IPS-18c (cell line): ENCODE measurements around the gene MRPS34.
A peak's percentile ranks its signal among the peaks of the same experiment; 100 is the strongest.

Experiments
- H3K4me3 ChIP-seq: 2 replicates; pipeline ENCODE4 v1.7.0; 2013; ENCODE audit warnings: low read depth, mild to moderate bottlenecking, low read length, moderate library complexity; ENCODE audit not compliant: insufficient read depth
- H3K9me3 ChIP-seq: one replicate; pipeline ENCODE4 v1.6.1; 2013; ENCODE audit warnings: mild to moderate bottlenecking, low read length, moderate library complexity; ENCODE audit not compliant: control insufficient read depth, insufficient read depth

Gene MRPS34

DNA sequence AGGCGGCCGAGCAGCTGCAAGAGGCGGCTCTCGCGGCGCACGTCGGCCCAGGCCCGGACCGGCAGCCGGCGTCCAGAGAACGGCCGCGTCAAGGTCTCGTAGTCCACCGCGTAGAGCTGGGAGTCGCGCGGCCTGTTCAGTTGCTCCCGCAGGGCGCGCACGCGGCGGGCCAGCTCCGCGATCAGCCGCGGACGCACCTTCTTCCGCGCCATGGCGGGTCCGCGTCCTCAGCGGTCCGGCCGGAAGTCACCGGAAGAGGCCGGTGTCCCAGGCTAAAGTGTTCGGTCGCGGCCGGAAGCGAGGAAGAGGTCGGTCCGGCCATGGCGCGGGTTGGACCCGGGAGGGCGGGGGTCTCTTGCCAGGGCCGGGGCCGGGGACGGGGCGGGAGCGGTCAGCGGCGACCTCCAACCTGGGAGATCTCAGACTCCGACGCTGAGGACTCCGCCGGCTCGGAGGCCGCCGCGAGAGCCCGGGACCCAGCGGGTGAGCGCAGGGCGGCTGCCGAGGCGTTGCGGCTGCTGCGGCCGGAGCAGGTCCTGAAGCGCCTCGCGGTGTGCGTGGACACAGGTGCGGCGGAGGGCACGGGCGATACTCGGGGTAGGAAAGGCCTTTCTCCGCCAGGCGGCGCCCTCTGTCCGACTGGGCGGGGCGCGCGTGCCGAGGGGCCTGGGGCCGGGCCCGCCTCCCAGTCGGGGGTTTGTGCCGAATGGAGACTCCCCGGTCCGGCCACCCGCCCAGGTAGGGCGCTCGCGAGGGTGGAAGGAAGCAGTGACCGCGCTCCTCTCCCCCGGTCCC is at the start of gene MRPS34:
TSS of gene MRPS34 (minus strand) at position 227 of the 795 bp plus-strand sequence. CDS start at position 212, 15 bp downstream.
- Histone ChIP-seq H3K4me3 (peak within 1 kb of the TSS; percentile 98), H3K9me3 (no peaks in the 10 kb centered on the region)

DNA sequence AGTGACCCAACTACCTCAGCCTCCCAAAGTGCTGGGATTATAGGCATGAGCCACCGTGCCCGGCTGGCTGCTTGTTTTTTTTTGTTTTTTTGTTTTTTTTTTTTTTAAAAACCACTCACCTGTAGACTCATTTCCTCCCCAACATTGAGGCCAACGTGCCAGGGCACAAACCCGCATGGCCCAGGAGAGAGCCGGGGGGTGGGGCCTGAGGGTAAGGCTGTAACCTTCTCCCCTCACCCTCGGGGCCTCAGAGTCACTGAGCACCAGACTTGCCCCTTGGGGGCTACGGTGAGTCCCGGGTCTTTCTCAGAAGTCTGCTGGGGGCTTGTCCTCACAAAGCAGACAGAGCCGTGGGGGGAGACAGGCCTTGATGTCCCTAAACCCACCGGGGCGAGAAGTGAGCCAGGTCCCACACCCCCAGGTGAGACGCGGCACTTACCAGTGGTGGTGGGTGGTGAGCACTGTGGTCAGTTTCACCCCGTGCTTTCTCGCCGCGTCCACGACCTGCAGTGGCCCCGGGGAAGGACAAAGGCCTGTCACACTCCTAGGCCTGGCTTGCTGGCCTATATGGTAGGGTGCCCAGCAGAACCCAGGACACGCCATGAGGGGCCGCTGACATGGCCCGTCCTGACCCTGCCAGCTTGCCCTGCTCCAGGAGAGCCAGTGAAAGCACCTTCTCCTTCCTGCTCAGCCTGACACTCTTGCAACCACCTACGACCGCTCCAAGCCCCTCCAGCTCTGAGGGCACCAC is 49.1 kb upstream of the MRPS34 start:
- Histone ChIP-seq H3K9me3 (peaks cover 2% of the 10 kb centered on the region), H3K4me3 (no peak overlapping the region)

DNA sequence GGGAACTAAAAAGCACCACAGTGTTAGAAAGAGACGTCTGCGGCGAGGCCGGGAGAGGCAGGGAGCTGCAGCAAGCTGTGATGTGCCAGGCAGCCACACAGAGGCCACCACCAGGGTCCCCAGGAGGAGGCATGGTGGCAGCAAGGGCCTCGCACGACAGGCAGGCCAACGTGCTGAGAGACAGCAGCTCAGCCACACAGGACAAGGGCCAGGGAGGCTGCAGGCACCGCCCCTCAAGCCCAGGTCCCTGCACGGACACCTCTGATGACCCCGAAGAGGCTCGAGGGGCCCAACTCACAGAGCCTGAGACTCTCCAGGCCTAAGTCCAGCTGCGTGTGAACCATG is 48.0 kb upstream of the MRPS34 start:
- Histone ChIP-seq H3K4me3 (no peak overlapping the region), H3K9me3 (no peaks in the 10 kb centered on the region)

DNA sequence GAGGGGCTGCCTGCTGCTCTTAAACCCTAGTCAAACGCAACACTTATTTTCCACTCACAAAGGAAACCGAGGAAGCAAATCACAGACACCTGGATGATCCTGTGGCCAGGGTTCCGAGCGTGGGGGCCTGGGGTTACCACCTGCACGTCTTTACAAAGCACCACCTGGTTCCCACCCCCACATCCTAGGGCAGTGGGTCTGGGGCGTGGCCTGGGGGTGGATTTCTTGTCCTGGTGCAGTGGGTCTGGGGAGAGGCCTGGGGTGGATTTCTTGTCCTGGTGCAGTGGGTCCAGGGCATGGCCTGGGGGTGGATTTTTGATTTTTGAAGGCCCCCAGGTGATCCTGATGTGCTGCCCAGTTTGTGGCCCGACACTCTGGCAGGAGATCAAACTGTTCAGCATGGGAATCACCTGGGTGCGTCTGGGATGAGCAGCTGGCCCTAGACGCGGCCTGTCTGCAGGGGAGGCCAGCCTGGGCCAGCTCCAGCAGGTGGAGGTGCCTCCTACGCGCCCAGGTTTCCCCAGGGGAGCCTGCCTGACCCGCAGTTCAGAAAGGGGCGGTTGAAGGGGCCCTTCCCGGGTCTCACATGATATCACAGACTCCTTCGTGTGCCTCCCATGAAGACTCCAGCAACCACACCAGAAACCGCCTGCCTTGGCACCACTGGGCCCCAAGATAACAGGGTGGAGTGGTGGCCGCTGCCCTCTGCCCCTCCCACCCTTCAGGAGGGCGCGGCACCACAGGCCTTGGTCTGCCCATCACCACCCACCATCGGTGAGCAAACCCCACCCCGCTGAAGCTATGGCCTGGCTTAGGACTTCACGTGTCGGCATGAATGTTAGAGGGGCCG is 47.4 kb upstream of the MRPS34 start:
- no peaks in the 10 kb centered on the region for H3K9me3 ChIP-seq
- no peak overlapping the region for H3K4me3 ChIP-seq

DNA sequence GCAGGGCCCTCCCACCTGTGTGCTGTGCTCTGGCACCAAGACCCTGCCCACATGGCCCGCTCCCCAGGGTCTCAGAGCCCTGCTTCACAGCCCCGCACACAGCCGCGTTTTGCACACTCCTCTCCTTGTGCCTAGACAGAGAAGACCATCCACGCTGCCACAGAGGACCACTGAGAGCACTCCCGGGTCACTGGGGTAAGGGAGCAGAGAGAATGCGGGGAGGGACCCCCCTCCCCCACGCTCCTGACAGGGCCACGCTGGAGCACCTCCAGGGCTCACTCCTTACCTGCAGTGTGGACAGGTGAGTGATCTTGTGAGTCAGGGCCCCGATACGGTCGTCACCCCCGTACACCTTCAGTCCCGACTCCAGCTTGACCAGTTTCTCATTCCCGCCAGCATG is 46.7 kb upstream of the MRPS34 start:
- H3K4me3 ChIP-seq: no peak overlapping the region

DNA sequence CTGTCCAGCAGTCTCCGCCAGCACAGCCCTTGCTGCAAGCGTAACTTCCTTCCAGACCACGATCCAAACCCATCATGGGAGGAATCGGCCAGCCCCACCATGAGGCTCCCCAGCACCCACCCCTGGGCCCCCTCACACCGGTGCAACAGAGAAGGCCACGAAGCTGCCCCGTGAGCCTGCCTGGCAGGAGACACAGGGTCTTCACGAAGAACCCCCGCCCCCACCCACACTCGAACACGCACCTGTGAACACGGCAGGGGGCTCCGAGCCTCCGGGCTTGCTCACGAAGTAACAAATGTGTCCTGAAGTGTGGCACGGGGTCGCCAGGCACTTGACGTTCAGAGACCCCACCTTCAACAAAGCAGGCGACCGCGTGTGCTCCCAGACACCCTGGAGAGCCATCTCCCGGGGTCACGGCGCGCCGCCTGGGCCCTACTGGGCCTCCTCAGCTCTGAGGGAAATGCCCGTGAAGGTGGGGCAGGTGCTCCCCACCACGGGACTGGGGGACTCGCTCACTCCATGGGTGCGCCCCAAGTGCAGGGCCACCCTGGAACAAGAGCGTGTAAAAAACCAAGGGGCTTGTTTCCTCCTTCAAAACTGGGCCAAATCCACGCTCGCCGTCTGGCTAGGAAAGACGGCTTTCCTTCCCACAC is 46.1 kb upstream of the MRPS34 start:
- H3K4me3 ChIP-seq: no peak overlapping the region
- H3K9me3 ChIP-seq: no peaks in the 10 kb centered on the region

More for the DNA sequence above, 46.7 kb upstream of the MRPS34 start:
- no peaks in the 10 kb centered on the region for H3K9me3 ChIP-seq

DNA sequence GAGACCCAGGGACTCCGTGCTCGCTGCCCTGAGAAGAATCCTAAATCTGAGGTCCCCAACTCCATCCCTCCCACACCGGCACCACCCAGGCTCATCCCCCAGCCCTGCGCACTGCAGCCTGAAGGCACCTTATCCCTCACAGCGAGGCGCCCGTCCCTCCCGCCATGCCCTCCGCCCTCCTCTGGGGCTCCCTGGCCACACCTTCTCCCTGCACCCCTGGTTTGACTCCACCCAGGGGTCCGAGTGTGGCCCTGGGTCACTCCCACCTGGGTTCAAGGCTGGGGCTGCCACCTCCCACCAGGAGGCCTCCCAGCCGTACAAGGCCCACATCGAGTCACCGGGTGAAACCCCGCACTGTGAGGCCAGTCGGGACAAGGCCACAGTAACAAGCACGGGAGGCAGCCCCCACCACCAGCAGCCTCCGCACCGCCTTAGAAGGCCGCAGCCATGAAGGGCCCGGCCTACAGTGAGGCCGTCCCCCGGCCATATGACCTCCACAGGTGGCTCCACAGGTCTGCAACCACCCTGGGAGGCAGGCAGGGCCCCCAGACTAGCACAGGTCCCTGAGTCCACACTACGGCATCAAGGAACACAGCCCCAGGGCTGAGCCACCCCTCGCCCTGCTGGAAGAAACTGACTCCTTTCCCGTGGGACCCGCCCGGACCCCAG is 45.4 kb upstream of the MRPS34 start:
- Histone ChIP-seq H3K4me3 (no peak overlapping the region), H3K9me3 (no peaks in the 10 kb centered on the region)

DNA sequence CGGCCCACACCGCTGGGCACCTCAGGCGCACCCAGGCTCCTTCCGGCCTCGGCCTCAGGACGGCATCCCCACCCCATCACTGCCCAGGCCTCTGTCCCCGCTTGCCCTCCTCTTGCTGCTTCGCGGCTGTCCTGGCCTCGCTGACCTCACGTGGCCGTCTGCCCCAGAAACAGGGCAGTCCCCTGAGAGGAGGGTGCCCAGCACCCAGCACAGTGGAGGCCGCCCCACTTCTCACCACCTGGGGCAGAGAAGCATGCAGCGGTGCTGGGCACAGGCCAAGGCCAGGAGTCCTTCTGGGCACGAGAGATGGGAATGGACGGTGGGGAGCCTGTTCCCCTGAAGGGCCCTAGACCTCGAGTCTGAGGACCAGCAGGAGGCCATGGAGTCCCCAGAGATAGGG is 44.8 kb upstream of the MRPS34 start:
- H3K4me3 ChIP-seq: no peak overlapping the region
- H3K9me3 ChIP-seq: no peaks in the 10 kb centered on the region

DNA sequence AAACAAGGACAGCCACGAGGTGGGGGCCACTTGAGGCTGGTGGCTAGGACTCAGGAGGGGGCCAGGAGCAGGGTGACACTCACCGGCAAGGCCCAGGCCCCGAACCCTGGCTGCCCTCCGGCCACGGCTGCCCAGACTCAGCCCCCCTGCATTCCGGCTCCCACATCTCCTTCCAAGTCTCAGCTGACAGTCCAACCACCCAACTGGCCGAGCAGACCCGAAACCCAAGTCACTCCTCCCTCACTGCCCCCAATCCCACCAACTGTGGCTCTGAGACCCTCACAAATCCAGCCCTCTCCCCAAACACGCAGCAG is 44.3 kb upstream of the MRPS34 start:
- H3K9me3 ChIP-seq: no peaks in the 10 kb centered on the region

DNA sequence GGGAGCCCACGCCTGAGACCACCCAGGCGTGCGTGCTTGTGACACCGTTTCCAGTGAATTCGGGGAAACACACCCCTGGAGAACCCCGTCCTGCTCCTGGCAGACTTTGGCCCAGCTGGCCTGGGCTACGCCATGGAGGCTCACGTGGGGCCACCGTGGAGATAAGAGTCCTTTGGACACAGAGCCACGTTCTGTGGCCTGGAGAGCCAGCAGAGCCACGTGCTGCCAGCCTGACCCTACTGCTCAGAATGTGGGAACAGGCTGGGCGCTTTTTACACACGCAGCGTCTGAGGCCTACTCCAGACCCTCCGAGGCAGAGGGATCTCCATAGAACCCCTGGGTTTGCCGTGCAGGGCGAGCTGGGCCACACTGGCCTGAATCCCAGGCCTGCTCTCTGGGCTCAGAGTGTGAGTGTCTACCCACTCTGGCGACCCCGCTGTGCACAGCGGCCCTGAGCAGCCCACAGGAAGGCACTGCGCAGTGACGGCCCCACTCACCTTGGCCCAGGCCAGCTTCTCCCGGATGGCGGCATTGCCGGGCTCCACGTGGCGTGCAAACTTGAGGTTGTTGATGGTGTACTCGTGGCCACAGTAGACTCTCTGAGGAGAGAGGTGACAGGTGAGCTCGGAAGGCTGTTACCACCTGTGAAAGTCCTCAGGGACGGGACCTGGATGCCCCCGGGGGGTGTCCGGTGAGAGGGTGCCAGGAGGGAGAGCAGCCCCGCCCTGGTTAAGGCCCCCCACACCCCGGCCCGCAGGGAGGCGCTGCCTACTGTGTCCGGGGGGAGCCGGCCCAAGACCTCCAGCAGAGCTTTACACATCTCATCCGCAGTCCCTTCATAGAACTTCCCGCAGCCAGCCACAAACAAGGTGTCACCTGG is 43.7 kb upstream of the MRPS34 start:
- Histone ChIP-seq H3K9me3 (no peaks in the 10 kb centered on the region), H3K4me3 (no peak overlapping the region)

More for the DNA sequence above, 44.3 kb upstream of the MRPS34 start:
- H3K4me3 ChIP-seq: no peak overlapping the region

DNA sequence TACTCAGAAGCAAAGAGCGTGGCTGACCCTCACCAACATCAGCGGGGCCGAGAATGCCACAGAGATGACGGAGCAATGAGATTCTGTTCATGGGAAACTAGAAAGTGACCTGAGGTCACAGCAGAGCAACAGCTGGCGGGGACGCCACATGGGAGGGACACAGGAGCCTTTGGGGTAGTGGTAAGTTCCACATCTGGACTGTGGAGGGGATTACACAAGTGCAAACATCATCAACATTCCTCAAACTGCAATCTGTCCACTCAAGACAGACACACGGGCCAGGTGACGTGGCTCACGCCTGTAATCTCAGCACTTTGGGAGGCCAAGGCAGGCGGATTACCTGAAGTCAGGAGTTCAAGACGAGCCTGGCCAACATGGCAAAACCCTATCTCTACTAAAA is 42.5 kb upstream of the MRPS34 start:
- Histone ChIP-seq H3K4me3 (no peak overlapping the region), H3K9me3 (no peaks in the 10 kb centered on the region)

DNA sequence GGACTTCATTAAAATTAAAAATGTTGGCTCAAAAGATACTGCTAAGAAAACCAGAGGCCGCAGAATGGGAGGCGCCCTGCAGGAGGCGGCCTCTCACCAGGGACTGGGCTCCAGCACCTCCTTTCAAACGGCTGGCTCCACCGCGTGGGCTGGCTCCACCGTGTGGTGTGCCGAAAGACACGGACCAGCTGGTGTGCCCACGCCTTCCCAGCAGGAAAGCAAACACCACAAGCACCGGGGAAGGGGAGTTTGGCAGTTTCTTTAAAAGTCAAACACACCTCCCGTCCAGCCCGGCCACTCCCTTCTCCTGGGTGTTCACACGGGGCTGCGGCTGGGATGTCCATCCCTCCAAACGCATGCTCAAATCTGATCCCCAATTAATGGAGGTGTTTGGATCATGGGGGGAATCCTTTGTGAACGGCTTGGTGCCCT is 39.8 kb upstream of the MRPS34 start:
- H3K4me3 ChIP-seq: no peak overlapping the region
- no peaks in the 10 kb centered on the region for H3K9me3 ChIP-seq

DNA sequence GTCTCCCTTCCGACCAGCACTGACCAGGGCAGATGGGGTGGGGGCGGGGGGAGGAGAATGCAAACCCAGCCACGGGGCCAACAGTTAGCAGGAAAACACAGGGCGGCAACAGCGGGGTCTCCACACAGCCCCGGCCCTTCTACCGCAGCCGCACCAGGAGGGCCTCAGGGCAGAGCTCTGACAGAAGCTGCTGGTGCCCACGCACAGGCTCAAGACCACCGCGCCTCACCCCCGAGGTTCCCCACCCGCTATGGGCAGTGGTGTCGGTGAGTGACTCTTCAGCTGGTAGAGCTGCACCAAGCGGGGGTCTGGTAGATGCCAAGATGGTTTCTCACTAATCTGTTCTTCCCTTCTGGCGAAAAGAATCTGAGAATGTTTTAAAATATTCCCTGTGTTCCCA is 37.6 kb upstream of the MRPS34 start:
- H3K4me3 ChIP-seq: no peak overlapping the region
- peaks cover 4% of the 10 kb centered on the region for H3K9me3 ChIP-seq

DNA sequence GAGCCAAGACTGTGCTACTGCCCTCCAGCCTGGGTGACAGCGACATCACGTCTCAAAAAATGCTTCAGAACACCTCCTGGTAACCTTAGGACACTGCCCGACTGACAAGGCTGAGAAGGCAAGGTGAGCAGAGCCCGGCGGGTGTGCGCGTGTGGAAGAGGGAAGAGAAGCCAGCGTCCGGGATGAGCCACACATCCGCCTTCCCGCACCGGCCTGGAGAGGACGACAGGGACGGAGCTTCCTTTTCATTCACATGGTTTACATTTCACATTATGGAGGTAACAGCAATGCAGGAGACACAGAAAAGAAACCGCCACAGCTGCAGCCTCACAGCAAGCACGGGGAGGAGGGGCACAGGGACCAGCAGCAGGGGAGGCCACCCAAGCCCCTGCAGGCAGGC is 37.2 kb upstream of the MRPS34 start:
- Histone ChIP-seq H3K9me3 (peaks cover 4% of the 10 kb centered on the region), H3K4me3 (no peak overlapping the region)

DNA sequence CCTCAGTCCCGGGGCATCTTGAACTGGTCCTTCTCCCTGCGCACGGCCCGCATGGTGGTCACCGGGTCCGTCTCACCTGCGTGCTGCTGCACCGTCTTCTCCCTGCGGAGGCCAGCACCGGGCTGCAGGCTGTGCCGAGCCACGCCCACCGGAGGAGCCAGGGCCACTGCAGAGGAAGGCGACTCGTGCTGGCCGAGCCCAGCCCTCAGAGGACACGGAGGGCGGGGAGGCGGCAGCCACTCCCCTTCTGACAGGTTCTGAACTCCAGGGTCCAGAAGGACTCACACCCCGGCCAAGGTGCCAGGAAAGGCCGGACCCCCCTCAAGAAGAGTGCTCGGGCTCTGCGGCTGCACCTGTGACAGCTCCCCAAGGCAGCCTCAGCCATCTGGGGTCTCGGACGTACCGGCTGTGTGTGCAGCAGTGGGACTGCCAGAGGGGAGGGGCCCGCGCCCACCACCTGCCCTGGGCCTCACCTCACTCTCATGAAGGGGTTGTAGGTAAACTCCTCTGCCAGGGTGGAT is 36.4 kb upstream of the MRPS34 start:
- H3K4me3 ChIP-seq: no peak overlapping the region
- H3K9me3 ChIP-seq: peaks cover 4% of the 10 kb centered on the region

DNA sequence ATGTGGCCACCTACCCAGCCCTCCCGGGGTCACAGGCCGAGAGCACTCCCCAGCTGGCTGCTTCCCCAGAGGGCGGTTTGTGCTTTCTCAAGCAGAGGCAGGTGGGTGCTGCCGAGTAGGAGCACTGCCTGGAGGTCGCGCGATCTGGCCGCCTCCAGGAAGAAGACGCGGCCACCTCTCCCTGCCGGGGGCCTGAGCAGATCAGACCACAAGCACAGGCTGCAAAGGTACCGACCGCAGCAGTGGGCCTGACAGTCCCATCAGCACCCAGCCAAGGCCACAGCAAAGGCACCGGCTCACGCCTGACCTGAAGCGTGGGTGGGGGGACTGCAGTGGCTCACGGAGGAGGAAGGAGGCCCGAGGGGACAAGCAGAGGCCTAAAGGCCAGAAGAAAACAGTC is 35.8 kb upstream of the MRPS34 start:
- Histone ChIP-seq H3K9me3 (peaks cover 4% of the 10 kb centered on the region), H3K4me3 (no peak overlapping the region)
